Sigmoid colon (tissue), 4 donors: ENCODE measurements around the gene SLC44A4.

ENCODE experiments used
- EP300 ChIP-seq, 4 donors: sonication (generic); formaldehyde crosslinking; IDR thresholded peaks; one replicate each; pipeline ENCODE4 v1.6.1; 2017; ENCODE audit warnings: antibody characterized with exemption in 4 of 4
- POLR2A ChIP-seq, 2 donors: fragments of 450-650 bp; IDR thresholded peaks; one replicate each; pipeline ENCODE4 v1.6.1; 2016; ENCODE audit warnings: antibody characterized with exemption in 2 of 2, mild to moderate bottlenecking in 2 of 2, moderate library complexity in 2 of 2
- POLR2AphosphoS5 ChIP-seq, 4 donors: sonication (generic); formaldehyde crosslinking; IDR thresholded peaks; one replicate each; pipeline ENCODE4 v1.6.1; 2017; ENCODE audit warnings: antibody characterized with exemption in 4 of 4
- TF ChIP-seq, protein P1 (sequence below), 4 experiments: fragments of 450-650 bp in 3 of 4; fragments of 200-600 bp in 1 of 4; IDR thresholded peaks; one replicate each; pipeline ENCODE4 v1.5.1; 2016 to 2019; ENCODE audit warnings: antibody characterized with exemption in 4 of 4, mild to moderate bottlenecking in 3 of 4, moderate library complexity in 2 of 4

DNA sequence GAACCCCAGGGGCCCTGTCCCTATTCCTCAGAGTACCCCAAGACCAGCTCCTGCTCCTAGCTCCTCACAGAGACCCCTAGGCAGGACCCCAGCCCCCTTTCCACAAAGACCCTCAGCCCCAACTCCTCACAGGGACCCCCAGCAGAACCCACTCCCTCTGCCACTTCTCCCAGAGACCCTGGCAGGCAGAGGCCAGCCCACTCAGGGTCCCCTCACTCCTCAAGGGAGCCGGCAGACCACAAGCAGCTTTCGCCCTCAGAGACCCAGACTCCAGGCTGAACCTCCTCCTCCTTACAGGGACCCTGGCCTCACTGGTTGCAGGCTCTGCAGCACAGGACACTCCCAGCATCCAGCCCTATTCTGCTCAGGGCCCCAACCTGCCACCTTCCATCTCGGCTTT lies 575 bp downstream of the SLC44A4 start:
- TF ChIP-seq EP300 (IDR thresholded peaks at IDR 0.05) (no peak), POLR2A (IDR thresholded peaks at IDR 0.05) (no peak), POLR2AphosphoS5 (IDR thresholded peaks at IDR 0.05) (no peak)
- TF ChIP-seq, protein P1, sequence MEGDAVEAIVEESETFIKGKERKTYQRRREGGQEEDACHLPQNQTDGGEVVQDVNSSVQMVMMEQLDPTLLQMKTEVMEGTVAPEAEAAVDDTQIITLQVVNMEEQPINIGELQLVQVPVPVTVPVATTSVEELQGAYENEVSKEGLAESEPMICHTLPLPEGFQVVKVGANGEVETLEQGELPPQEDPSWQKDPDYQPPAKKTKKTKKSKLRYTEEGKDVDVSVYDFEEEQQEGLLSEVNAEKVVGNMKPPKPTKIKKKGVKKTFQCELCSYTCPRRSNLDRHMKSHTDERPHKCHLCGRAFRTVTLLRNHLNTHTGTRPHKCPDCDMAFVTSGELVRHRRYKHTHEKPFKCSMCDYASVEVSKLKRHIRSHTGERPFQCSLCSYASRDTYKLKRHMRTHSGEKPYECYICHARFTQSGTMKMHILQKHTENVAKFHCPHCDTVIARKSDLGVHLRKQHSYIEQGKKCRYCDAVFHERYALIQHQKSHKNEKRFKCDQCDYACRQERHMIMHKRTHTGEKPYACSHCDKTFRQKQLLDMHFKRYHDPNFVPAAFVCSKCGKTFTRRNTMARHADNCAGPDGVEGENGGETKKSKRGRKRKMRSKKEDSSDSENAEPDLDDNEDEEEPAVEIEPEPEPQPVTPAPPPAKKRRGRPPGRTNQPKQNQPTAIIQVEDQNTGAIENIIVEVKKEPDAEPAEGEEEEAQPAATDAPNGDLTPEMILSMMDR (IDR thresholded peaks at IDR 0.05), result no peak
